ENCODE results near the gene FOXC2.

The FOXC2 gene

GRCh38 chr16:86528061-86528929 lies 38.3 kb upstream of the FOXC2 start:
- no peak for TF ChIP-seq CTCF (IDR thresholded peaks at IDR 0.05; ENCODE audit: low read depth, low read length)
- no peak for DNase-seq (ENCODE audit: extremely low read depth, low read depth)

- DNase-seq (ENCODE audit: extremely low read depth, low read depth) = no peak
- TF ChIP-seq CTCF (IDR thresholded peaks at IDR 0.05; ENCODE audit: low read depth, low read length) = no peak
Measured at GRCh38 chr16:86529160-86529559, 37.5 kb upstream of the FOXC2 start.

- no peak for TF ChIP-seq CTCF (IDR thresholded peaks at IDR 0.05; ENCODE audit: low read depth, low read length)
- DNase-seq (ENCODE audit: extremely low read depth, low read depth) = no peak
Measured at GRCh38 chr16:86530251-86531190, 36.1 kb upstream of the FOXC2 start.

GRCh38 chr16:86531191-86531545 lies 35.5 kb upstream of the FOXC2 start:
- no peak for TF ChIP-seq CTCF (IDR thresholded peaks at IDR 0.05; ENCODE audit: low read depth, low read length)
- no peak for DNase-seq (ENCODE audit: extremely low read depth, low read depth)

- no peak for DNase-seq (ENCODE audit: extremely low read depth, low read depth)
- TF ChIP-seq CTCF (IDR thresholded peaks at IDR 0.05; ENCODE audit: low read depth, low read length) = no peak
Measured at GRCh38 chr16:86531641-86532525, 34.7 kb upstream of the FOXC2 start.

GRCh38 chr16:86532526-86532815 lies 34.2 kb upstream of the FOXC2 start:
- no peak for TF ChIP-seq CTCF (IDR thresholded peaks at IDR 0.05; ENCODE audit: low read depth, low read length)
- DNase-seq (ENCODE audit: extremely low read depth, low read depth) = no peak

All from AG09319 (cell line).